Measurements from ENCODE around the gene L3MBTL2.

DNA sequence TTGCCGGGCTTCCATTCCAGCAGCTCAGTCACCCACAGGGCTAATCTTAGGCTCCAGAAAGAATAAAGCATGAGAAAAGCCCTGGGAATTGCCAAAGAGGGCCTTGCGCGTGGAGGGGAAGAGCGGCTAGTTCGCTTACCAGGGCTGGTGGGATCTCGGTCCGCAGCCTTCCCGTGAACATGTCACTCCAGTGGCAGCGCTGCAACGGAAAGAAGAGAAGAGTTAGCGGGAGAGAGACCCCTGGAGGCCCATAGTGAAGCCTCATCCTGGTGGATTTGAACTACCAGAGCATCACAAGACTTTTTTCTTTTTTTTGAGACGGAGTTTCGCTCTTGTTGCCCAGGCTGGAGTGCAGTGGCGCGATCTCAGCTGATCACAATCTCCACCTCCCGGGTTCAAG lies 62.8 kb downstream of the L3MBTL2 start:
- TF ChIP-seq POLR2A (IDR thresholded peaks at IDR 0.05) (no peak), POLR2AphosphoS5 (IDR thresholded peaks at IDR 0.05) (no peak)
- TF ChIP-seq, protein P1, sequence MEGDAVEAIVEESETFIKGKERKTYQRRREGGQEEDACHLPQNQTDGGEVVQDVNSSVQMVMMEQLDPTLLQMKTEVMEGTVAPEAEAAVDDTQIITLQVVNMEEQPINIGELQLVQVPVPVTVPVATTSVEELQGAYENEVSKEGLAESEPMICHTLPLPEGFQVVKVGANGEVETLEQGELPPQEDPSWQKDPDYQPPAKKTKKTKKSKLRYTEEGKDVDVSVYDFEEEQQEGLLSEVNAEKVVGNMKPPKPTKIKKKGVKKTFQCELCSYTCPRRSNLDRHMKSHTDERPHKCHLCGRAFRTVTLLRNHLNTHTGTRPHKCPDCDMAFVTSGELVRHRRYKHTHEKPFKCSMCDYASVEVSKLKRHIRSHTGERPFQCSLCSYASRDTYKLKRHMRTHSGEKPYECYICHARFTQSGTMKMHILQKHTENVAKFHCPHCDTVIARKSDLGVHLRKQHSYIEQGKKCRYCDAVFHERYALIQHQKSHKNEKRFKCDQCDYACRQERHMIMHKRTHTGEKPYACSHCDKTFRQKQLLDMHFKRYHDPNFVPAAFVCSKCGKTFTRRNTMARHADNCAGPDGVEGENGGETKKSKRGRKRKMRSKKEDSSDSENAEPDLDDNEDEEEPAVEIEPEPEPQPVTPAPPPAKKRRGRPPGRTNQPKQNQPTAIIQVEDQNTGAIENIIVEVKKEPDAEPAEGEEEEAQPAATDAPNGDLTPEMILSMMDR (IDR thresholded peaks at IDR 0.05): no peak
